ENCODE data around the gene CD79B.
A peak's percentile ranks its signal among the peaks of the same experiment; 100 is the strongest.

The CD79B gene

GRCh38 chr17:63931981-63932561, at the start of gene CD79B:
Gene CD79B, minus strand, starts transcription at chr17:63932331. Its CDS starts 70 bp downstream, at chr17:63932261.
- DNase-seq: peak; percentile 27

- no peak for DNase-seq
These were observed 46.4 kb upstream of the CD79B start for GRCh38 chr17:63978272-63979200.

- no peak for DNase-seq
These were observed 44.6 kb upstream of the CD79B start for GRCh38 chr17:63976702-63977101.

GRCh38 chr17:63975541-63976092, 43.5 kb upstream of the CD79B start:
- DNase-seq: no peak

- DNase-seq: no peak
These were observed 42.6 kb upstream of the CD79B start for GRCh38 chr17:63974594-63975192.

GRCh38 chr17:63973930-63974593, 41.9 kb upstream of the CD79B start:
- no peak for DNase-seq

GRCh38 chr17:63973247-63973646, 41.1 kb upstream of the CD79B start:
- no peak for DNase-seq

- DNase-seq: no peak
These were observed 40.7 kb upstream of the CD79B start, which contains the start of gene SCN4A for GRCh38 chr17:63972796-63973195. Gene SCN4A, minus strand, starts transcription at chr17:63972918. Its CDS starts 77 bp downstream, at chr17:63972841.

- DNase-seq: no peak
These were observed 37.1 kb upstream of the CD79B start for GRCh38 chr17:63969278-63969677.

- no peak for DNase-seq
These were observed 35.8 kb upstream of the CD79B start for GRCh38 chr17:63967953-63968352.

GRCh38 chr17:63966646-63967264, 34.6 kb upstream of the CD79B start:
- no peak for DNase-seq

- no peak for DNase-seq
These were observed 31.0 kb upstream of the CD79B start for GRCh38 chr17:63963123-63963522.

GRCh38 chr17:63962298-63962744, 30.2 kb upstream of the CD79B start:
- no peak for DNase-seq

GRCh38 chr17:63961355-63962212, 29.5 kb upstream of the CD79B start:
- peak; percentile 74 for DNase-seq

GRCh38 chr17:63960430-63960829, 28.3 kb upstream of the CD79B start:
- DNase-seq: no peak

- DNase-seq: peak; percentile 52
These were observed 27.9 kb upstream of the CD79B start for GRCh38 chr17:63960006-63960405.

- no peak for DNase-seq
These were observed 24.3 kb upstream of the CD79B start for GRCh38 chr17:63956296-63956920.

- DNase-seq: no peak
These were observed 23.7 kb upstream of the CD79B start for GRCh38 chr17:63955791-63956190.

GRCh38 chr17:63955232-63955631, 23.1 kb upstream of the CD79B start:
- no peak for DNase-seq

- DNase-seq: no peak
These were observed 22.4 kb upstream of the CD79B start for GRCh38 chr17:63954402-63955063.
